ENCODE results near the gene FTO.
A peak's percentile ranks its signal among the peaks of the same experiment; 100 is the strongest.
"Not testable (repeated sequence)": the region's sequence is repeated elsewhere in the genome, so short reads cannot be mapped to it uniquely, and the experiment has no call there.

The FTO gene

GRCh38 chr16:53882310-53882709 lies 178.4 kb downstream of the FTO start:
- no peak for DNase-seq (ENCODE audit: low read depth, low spot score)

DNA sequence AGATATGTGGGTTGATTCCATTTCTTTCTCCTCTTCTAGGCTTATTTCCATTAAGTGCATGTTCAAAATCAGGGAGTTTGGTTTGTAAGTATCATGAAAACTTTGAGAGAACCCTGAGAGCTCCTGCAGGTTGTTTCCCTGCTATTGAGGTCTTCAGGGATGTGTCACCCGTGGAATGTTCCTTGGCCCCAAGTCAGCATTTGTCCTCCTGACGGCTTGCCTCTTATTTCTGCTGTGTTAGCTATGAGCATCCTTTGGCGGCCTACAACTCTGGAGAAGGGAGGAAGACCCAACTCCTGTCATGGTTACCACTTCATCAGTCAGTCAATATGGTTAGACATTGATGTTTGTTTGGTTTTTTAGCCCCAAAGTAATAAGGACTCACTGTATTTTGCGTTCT lies 180.8 kb downstream of the FTO start:
- no peak overlapping the region for H3K4me3 ChIP-seq
- H3K36me3 ChIP-seq (ENCODE audit: insufficient read depth, low read length): no peaks in the 10 kb centered on the region
- H3K27ac ChIP-seq: no peak overlapping the region
- no peak for DNase-seq (ENCODE audit: low read depth, low spot score)
- TF ChIP-seq FOXP2 (optimal IDR thresholded peaks at IDR 0.05; ENCODE audit: control extremely low read depth, extremely low read length, insufficient read depth) (no peak), EZH2 (IDR thresholded peaks at IDR 0.05) (no peak), POLR2AphosphoS5 (IDR thresholded peaks at IDR 0.05; ENCODE audit: borderline replicate concordance, low read depth, low read length) (no peak)
- H3K9me3 ChIP-seq (ENCODE audit: low read depth, low read length): no peaks in the 10 kb centered on the region
- no peak overlapping the region for H3K9ac ChIP-seq (ENCODE audit: insufficient read length)

More at GRCh38 chr16:53882310-53882709, 178.4 kb downstream of the FTO start:
- H3K27ac ChIP-seq: no peak overlapping the region
- no peak overlapping the region for H3K4me3 ChIP-seq
- no peaks in the 10 kb centered on the region for H3K36me3 ChIP-seq (ENCODE audit: insufficient read depth, low read length)
- TF ChIP-seq EZH2 (IDR thresholded peaks at IDR 0.05): no peak
- no peak for TF ChIP-seq POLR2AphosphoS5 (IDR thresholded peaks at IDR 0.05; ENCODE audit: borderline replicate concordance, low read depth, low read length)
- TF ChIP-seq FOXP2 (optimal IDR thresholded peaks at IDR 0.05; ENCODE audit: control extremely low read depth, extremely low read length, insufficient read depth): no peak
- H3K9ac ChIP-seq (ENCODE audit: insufficient read length): no peak overlapping the region
- no peaks in the 10 kb centered on the region for H3K9me3 ChIP-seq (ENCODE audit: low read depth, low read length)

GRCh38 chr16:53886482-53887378 lies 182.8 kb downstream of the FTO start:
- Histone ChIP-seq H3K9ac (ENCODE audit: insufficient read length) (no peak overlapping the region), H3K4me3 (no peak overlapping the region), H3K9me3 (ENCODE audit: low read depth, low read length) (no peaks in the 10 kb centered on the region), H3K27ac (no peak overlapping the region), H3K36me3 (ENCODE audit: insufficient read depth, low read length) (no peaks in the 10 kb centered on the region)
- DNase-seq (ENCODE audit: low read depth, low spot score): no peak
- TF ChIP-seq EZH2 (IDR thresholded peaks at IDR 0.05) (no peak), FOXP2 (optimal IDR thresholded peaks at IDR 0.05; ENCODE audit: control extremely low read depth, extremely low read length, insufficient read depth) (no peak), POLR2AphosphoS5 (IDR thresholded peaks at IDR 0.05; ENCODE audit: borderline replicate concordance, low read depth, low read length) (no peak)

- Histone ChIP-seq H3K4me3 (no peak overlapping the region), H3K9me3 (ENCODE audit: low read depth, low read length) (no peaks in the 10 kb centered on the region), H3K27ac (no peak overlapping the region), H3K9ac (ENCODE audit: insufficient read length) (no peak overlapping the region), H3K36me3 (ENCODE audit: insufficient read depth, low read length) (no peaks in the 10 kb centered on the region)
- no peak for DNase-seq (ENCODE audit: low read depth, low spot score)
- TF ChIP-seq FOXP2 (optimal IDR thresholded peaks at IDR 0.05; ENCODE audit: control extremely low read depth, extremely low read length, insufficient read depth) (no peak), EZH2 (IDR thresholded peaks at IDR 0.05) (no peak), POLR2AphosphoS5 (IDR thresholded peaks at IDR 0.05; ENCODE audit: borderline replicate concordance, low read depth, low read length) (no peak)
Observed at GRCh38 chr16:53888222-53888621, 184.3 kb downstream of the FTO start.

DNA sequence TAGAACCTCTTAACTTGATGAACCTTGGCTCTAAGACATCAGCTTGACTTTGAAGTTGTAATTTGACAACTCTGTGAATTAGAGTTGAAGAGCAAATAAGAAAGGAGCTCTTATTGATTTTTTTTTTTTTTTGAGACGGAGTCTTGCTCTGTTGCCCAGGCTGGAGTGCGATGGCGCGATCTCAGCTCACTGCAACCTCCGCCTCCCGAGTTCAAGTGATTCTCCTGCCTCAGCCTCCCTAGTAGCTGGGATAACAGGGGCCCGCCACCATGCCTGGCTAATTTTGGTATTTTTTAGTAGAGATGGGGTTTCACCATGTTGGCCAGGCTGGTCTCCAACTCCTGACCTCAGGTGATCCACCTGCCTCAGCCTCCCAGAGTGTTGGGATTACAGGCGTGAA lies 186.9 kb downstream of the FTO start:
- not testable (repeated sequence) for H3K27ac ChIP-seq; H3K9me3 ChIP-seq (ENCODE audit: low read depth, low read length); H3K4me3 ChIP-seq; H3K9ac ChIP-seq (ENCODE audit: insufficient read length); H3K36me3 ChIP-seq (ENCODE audit: insufficient read depth, low read length); DNase-seq (ENCODE audit: low read depth, low spot score)

GRCh38 chr16:53891409-53892139 lies 187.6 kb downstream of the FTO start:
- H3K27ac ChIP-seq: no peak overlapping the region
- no peak for DNase-seq (ENCODE audit: low read depth, low spot score)
- H3K36me3 ChIP-seq (ENCODE audit: insufficient read depth, low read length): no peaks in the 10 kb centered on the region
- H3K9ac ChIP-seq (ENCODE audit: insufficient read length): no peak overlapping the region
- H3K4me3 ChIP-seq: no peak overlapping the region
- TF ChIP-seq FOXP2 (optimal IDR thresholded peaks at IDR 0.05; ENCODE audit: control extremely low read depth, extremely low read length, insufficient read depth): no peak
- TF ChIP-seq EZH2 (IDR thresholded peaks at IDR 0.05): no peak
- TF ChIP-seq POLR2AphosphoS5 (IDR thresholded peaks at IDR 0.05; ENCODE audit: borderline replicate concordance, low read depth, low read length): no peak
- no peaks in the 10 kb centered on the region for H3K9me3 ChIP-seq (ENCODE audit: low read depth, low read length)

GRCh38 chr16:53892155-53892554 lies 188.2 kb downstream of the FTO start:
- Histone ChIP-seq H3K4me3 (no peak overlapping the region), H3K9me3 (ENCODE audit: low read depth, low read length) (no peaks in the 10 kb centered on the region), H3K27ac (no peak overlapping the region), H3K36me3 (ENCODE audit: insufficient read depth, low read length) (no peaks in the 10 kb centered on the region), H3K9ac (ENCODE audit: insufficient read length) (no peak overlapping the region)
- no peak for TF ChIP-seq EZH2 (IDR thresholded peaks at IDR 0.05)
- DNase-seq (ENCODE audit: low read depth, low spot score): peak; percentile 26

DNA sequence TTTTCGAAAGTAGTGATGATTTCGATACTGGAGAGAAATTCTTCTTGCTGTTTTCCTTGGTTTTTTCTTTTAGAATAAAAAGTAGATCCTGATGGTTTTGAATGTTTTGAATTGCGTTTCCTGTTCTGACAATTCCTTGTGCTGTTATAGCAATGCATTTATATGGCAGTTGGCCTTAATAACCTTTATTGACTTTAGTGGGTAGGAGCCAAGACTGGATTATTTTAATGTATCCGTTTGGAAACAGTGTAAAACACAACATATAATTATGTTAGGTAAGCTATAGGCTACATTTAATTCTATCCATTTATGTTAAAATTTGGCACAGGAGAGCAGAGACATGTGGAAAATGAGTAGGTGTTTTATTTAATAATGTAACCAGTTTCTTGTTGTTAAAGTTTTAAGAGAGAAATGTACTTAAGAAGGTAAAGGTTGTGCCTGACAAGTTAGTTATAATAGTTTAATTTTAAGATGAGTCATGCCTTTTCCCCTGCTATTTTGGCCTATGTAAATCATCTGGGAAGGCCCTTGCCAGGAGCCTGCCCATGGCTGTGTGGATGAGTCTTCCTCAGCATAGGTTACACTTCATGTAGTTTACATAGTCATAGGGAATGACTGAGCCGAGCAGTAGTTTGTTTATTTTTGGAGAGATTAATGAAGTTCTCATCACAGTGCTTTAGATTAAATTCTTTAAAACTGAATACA lies 189.9 kb downstream of the FTO start:
- DNase-seq (ENCODE audit: low read depth, low spot score): no peak
- H3K9ac ChIP-seq (ENCODE audit: insufficient read length): no peak overlapping the region
- H3K36me3 ChIP-seq (ENCODE audit: insufficient read depth, low read length): no peaks in the 10 kb centered on the region
- H3K4me3 ChIP-seq: no peak overlapping the region
- TF ChIP-seq EZH2 (IDR thresholded peaks at IDR 0.05) (no peak), POLR2AphosphoS5 (IDR thresholded peaks at IDR 0.05; ENCODE audit: borderline replicate concordance, low read depth, low read length) (no peak), FOXP2 (optimal IDR thresholded peaks at IDR 0.05; ENCODE audit: control extremely low read depth, extremely low read length, insufficient read depth) (no peak)
- H3K9me3 ChIP-seq (ENCODE audit: low read depth, low read length): no peaks in the 10 kb centered on the region
- H3K27ac ChIP-seq: no peak overlapping the region

All from SK-N-MC (cell line).